ENCODE measurements around the gene TUBGCP6.

The TUBGCP6 gene

GRCh38 chr22:50250555-50251476 is 6.0 kb upstream of the TUBGCP6 start, which contains the start of gene HDAC10:
TSS of gene HDAC10 (minus strand) at chr22:50251265. CDS start at chr22:50251032, 233 bp downstream.
- DNase-seq = no peak

- DNase-seq = no peak
Observed at GRCh38 chr22:50250249-50250554, 5.4 kb upstream of the TUBGCP6 start.

- DNase-seq = no peak
Observed at GRCh38 chr22:50249341-50250248, 4.8 kb upstream of the TUBGCP6 start.

GRCh38 chr22:50248196-50249081 is 3.6 kb upstream of the TUBGCP6 start:
- DNase-seq = no peak

- DNase-seq = no peak
Observed at GRCh38 chr22:50247748-50248147, 2.9 kb upstream of the TUBGCP6 start.

- no peak for DNase-seq
Observed at GRCh38 chr22:50246242-50247175, 1.7 kb upstream of the TUBGCP6 start.

- DNase-seq = no peak
Observed at GRCh38 chr22:50245214-50246072, 620 bp upstream of the TUBGCP6 start.

- DNase-seq = no peak
Observed at GRCh38 chr22:50243685-50244419, 971 bp downstream of the TUBGCP6 start.

- no peak for DNase-seq
Observed at GRCh38 chr22:50242406-50242949, 2.3 kb downstream of the TUBGCP6 start.

GRCh38 chr22:50238755-50239154 is 6.1 kb downstream of the TUBGCP6 start:
- no peak for DNase-seq

- DNase-seq = no peak
Observed at GRCh38 chr22:50236731-50237409, 8.0 kb downstream of the TUBGCP6 start.

GRCh38 chr22:50233223-50233622 is 11.6 kb downstream of the TUBGCP6 start:
- no peak for DNase-seq

GRCh38 chr22:50232481-50233151 is 12.2 kb downstream of the TUBGCP6 start:
- DNase-seq = no peak

- DNase-seq = no peak
Observed at GRCh38 chr22:50229370-50229769, 15.5 kb downstream of the TUBGCP6 start.

GRCh38 chr22:50228366-50228765 is 16.5 kb downstream of the TUBGCP6 start:
- no peak for DNase-seq

- no peak for DNase-seq
Observed at GRCh38 chr22:50227579-50228215, 17.1 kb downstream of the TUBGCP6 start.

- DNase-seq = no peak
Observed at GRCh38 chr22:50226875-50227165, 18.0 kb downstream of the TUBGCP6 start.
